GM18861 (cell line): Measurements from ENCODE around the gene LATS1.
"Not testable (repeated sequence)": the region's sequence is repeated elsewhere in the genome, so short reads cannot be mapped to it uniquely, and the experiment has no call there.

ENCODE experiments used
- ATAC-seq: cut with Tn5 transposase; IDR thresholded peaks from one replicate; pipeline ENCODE4 v1.9.1; 2021; ENCODE audit not compliant: unreplicated experiment

LATS1 gene

GRCh38 chr6:149672265-149672664 lies 45.6 kb downstream of the LATS1 start:
- ATAC-seq = not testable (repeated sequence)

DNA sequence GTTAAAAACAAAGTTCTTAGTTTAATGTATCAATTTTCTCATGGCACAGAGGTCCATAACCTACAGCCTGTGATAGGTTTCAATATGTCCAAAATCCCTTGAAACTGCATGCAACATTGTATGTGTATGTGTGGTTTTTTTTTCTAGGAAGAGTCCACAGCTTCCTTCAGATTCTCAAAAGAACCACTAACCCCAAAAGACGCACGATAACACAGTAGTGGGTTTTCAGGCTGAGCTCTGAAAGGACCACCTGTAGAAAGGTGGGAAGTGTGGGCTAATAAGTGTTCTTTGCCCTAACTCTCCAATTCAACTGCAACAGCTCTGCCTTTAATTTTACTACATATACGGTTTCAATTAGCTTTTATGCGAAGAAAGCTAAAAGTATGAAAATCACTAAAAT lies 57.9 kb downstream of the LATS1 start:
- no peak for ATAC-seq

DNA sequence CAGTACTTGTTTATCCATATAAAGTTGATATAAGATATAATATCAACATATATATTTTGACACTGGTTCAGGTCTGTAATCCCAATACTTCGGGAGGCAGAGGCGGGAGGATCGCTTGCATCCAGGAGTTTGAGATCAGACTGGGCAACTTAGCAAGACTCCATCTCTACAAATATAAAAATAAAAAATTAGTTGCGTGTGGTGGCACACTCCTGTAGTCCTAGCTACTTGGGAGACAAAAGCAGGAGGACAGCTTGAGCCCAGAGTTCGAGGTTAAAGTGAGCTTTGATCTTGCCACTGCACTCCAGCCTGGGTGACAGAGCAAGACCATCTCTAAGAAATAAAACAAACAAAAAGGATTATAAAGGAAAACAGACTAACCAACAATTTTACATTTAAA lies 60.5 kb downstream of the LATS1 start:
- ATAC-seq = no peak

DNA sequence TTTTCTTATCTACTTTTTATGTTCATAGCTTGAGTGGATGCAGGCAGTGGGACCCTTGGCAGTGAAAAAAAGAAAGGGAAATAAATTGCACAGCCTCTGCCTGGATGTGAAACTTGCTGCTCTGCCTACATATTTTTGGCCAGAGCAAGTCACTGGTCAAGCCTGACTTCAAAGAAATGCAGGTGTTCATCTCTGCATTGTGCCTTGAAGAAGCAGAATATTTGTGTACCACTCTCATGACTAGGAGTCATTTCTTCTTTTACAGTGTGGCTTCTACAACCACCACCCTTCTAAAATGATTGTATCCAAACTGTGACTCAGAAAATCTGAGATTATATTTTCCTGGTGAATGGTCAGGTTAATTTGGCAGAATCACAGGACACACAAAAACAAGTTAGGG lies 66.8 kb downstream of the LATS1 start:
- ATAC-seq = no peak

DNA sequence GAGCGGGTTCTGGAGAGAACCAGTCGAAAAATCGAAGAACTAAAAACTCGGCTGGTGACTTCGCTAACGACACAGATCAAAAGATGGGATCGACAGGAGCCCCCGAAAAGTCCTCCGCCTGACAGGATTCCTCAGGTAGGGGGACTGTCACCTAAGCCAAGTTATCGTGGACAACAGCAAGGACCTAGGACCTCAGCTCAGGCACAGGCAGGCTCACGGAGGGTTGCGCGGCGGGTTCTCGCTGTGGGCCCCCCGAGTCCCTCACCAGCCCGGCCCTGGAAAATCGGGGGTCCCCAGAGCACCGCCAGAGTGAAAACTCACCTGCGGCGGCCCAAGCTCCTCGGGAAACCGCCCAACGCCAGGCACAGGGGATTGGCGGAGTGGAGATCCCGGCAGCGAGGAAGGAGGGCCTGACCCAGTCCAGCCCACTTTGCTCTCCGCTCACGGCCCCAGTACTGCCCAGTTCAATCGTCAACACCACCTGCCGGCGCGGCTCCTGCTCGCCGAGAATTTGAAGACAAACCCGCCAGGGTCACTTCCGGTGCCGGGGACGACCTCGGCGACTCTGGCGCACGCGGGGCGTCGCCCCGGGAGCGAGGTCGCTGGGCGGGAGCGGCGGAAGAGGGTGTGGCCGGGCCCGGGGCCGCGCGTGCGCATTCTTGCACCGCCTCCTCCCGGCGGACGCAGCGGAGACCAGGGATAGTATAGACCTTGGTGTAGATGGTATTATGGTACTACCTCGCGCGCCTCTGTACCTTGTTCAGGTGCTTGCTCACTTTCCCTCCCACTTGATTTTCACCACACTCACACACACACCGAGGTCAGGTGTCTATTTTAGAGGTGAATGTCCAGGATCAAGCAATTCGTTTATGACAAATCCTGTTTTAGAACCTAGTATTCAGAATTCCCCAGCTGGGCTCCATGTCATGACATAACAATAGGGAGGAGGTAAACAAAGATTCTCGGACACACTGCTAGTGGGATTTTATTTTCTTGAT lies 69.5 kb downstream of the LATS1 start, which contains the start of gene KATNA1:
Gene KATNA1, minus strand, starts transcription at position 567 of the 998 bp plus-strand sequence. CDS start 10,167 bp downstream, outside the sequence.
- peak; percentile 89 for ATAC-seq

DNA sequence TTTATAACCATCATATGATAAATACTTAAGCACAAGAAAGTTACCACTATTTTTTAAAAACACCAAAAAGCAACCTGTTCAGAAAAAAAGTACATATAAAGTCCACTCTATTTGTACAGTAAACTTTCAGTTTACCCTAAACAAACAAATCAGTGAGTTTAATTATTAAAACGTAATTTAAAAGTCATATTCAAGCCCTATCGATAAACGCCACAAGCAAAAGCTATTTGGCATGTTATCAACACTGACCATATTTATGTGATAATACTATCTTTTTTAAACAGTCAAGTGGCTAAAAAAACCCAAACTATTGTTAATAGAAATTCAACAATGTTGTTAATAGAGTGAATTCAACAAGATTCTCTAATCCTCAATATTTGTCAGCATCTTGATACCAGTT lies 71.3 kb downstream of the LATS1 start:
- no peak for ATAC-seq

DNA sequence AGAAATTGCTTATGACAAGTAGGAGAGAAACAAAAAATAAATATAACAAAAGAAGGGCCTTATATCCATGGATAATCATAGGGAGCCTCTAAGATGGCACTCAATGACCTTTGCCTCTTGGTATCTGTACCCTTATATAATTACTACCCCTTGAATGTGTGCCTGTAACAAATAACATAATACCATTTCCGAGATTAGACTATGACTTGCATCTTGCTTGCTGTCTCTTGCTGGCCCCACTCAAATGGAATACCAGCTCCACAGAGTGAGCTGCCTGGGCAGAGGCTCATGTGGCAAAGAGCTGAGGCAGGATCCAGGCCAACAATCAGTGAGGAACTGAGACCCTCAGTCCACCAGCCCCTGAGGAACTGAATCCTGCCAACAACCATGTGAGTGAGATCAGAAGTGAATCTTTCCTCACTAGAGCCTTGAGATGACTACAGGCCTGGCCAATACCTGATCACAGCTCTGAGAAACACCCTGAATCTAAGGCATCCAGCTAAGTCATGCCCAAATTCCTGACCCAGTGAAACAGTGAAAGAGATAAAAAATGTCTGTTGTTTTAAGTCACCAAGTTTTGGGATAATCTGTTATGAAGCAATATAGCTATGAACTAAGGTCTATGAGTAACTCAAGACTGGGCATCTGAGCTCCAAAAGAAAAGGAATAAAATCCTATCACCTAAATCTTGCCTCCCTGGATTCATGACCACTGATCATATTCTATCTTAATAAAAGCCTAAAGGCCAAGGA lies 74.9 kb downstream of the LATS1 start:
- ATAC-seq = no peak

DNA sequence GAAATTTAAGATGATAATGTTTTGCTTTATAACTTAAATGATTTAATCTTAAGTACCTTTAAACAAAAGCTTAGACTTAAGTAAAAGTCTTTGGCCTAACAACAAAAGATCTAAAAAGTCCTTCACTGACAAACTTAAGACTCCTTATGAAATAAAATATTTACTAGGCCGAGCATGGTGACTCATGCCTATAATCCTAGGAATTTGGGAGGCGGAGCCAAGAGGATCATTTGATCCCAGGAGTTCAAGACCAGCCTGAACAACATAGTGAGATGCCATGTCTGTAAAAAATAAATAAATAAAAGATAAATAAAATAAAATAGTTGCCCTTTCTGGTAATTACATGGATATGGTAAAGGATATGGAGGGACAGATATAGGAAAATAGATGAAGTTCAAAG lies 81.8 kb downstream of the LATS1 start:
- no peak for ATAC-seq

DNA sequence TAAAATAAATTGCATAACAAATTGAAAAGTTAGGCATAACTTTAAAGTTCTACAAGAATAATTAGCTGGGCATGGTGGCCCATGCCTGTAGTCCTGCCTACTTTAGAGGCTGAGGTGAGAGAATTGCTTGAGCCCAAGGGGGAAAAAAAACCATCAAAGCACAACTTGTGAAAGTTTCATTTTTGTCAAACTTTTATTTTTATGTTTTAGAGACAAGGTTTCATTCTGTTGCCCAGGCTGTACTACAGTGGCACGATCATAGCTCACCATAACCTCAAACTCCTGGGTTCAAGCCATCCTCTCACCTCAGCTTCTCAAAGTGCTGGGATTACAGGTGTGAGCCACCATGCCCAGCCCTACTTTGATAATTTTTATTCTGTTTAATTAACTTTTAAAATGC lies 83.6 kb downstream of the LATS1 start:
- ATAC-seq = no peak

GRCh38 chr6:149628875-149629510 lies 88.9 kb downstream of the LATS1 start:
- ATAC-seq = peak; percentile 70

DNA sequence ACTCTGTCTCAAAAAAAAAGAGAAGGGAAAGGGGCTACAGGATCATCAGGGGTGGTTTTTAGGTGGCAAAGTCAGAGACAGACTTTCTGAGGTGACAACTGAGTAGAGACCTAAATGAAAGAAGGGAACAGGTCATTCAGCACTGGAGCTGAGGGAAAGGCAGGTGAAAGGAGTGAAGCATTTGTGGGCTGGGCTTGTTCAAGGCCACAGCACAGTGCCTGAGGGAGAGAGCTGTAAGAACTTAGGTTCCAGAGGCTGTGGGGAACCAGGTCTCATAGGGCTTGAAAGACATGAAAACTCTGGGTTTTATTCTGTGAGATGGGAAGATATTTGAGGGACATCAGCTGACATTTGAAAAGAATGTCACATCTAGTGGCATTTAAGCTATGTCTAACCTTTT lies 90.2 kb downstream of the LATS1 start:
- no peak for ATAC-seq

- ATAC-seq = no peak
Observed at GRCh38 chr6:149615805-149616204, 102.1 kb downstream of the LATS1 start.

GRCh38 chr6:149614337-149614736 lies 103.6 kb downstream of the LATS1 start:
- ATAC-seq = no peak

GRCh38 chr6:149608381-149608982 lies 109.4 kb downstream of the LATS1 start:
- no peak for ATAC-seq
